ENCODE data around the gene ATF5. TPM values are rescaled to one million over a fixed set of nuclear protein-coding genes. Genes with fewer than 3 reads are reported as not detected.
"Not testable (repeated sequence)": the region's sequence is repeated elsewhere in the genome, so short reads cannot be mapped to it uniquely, and the experiment has no call there.

Gene ATF5
- polyA plus RNA-seq, 3 donors = 5.8 to 22.1 (median 6.0) TPM

DNA sequence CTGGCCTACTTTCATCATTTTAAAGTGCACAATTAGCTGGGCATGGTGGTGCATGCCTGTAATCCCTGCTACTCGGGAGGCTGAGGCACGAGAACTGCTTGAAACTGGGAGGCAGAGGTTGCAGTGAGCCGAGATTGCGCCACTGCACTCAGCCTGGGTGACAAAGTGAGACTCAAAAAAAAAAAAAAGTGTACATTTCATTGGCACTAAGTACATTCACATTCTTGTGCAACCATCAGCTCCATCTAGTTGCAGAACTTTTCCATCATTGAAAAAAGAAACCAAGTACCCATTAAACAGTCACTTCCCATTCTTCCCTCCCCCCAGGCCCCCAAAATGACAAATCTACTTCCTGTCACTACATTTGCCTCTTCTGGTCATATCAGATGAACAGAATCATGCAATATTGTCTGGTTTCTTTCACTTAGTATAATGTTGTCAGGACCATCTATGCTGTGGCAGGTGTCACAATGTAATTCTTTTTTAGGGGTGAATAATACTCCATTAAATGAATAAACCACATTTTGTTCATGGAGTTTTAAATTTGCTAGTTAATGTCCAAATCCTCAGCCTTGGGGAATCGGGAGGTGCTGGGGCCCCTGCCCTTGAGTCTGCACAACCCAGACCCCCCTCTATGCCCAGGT is 39.4 kb downstream of the ATF5 start:
- no peaks in the 10 kb centered on the region for H3K79me2 ChIP-seq (ENCODE audit: insufficient read depth, low read length)
- 0% methylated on average over 4 of the region's 5 CpGs for WGBS (ENCODE audit: insufficient coverage)
- H3K27ac ChIP-seq (ENCODE audit: low read depth in 1 of 2, low read length in 2 of 2) = peak overlapping the region; percentile 77 to 80
- no peak for TF ChIP-seq CTCF (IDR thresholded peaks at IDR 0.05)
- DNase-seq = peak; percentile 73 to 89 (median 88)
- H3K36me3 ChIP-seq (replicated peaks in 1 of 2; ENCODE audit: control insufficient read depth in 1 of 2, insufficient read depth in 2 of 2, low read length in 2 of 2) = peaks cover 16 to 18% of the 10 kb centered on the region in 2 donors
- Mint-ChIP-seq H3K9me3 (peaks cover 0 to 2% (median 0%) of the 10 kb centered on the region in 7 donors), H3K4me3 (peak overlapping the region in 1 of 2 donors; percentile 39), H3K4me1 (peaks cover 58% of the 10 kb centered on the region), H3K36me3 (peaks cover 13 to 14% of the 10 kb centered on the region in 2 donors), H3K27me3 (ENCODE audit: low read depth in 3 of 3) (peaks cover 4 to 12% (median 7%) of the 10 kb centered on the region in 3 donors), H3K27ac (peak overlapping the region; percentile 72 to 96 (median 91))
- H2AFZ ChIP-seq (ENCODE audit: insufficient read depth, low read depth, low read length, poor library complexity, severe bottlenecking) = no peak overlapping the region
- H3K4me1 ChIP-seq (ENCODE audit: control insufficient read depth in 1 of 2, insufficient read depth in 2 of 2, low read length in 2 of 2) = peaks cover 63 to 71% of the 10 kb centered on the region in 2 donors
- no peaks in the 10 kb centered on the region for H3K27me3 ChIP-seq (ENCODE audit: control insufficient read depth in 2 of 2, insufficient read depth in 2 of 2, low read length in 2 of 2)
- H4K20me1 ChIP-seq (ENCODE audit: insufficient read depth, low read length) = peaks cover 18% of the 10 kb centered on the region
- H3K4me2 ChIP-seq (replicated peaks; ENCODE audit: extremely low read depth, low read length, poor library complexity, severe bottlenecking) = peak overlapping the region; percentile 61
- peak overlapping the region in 1 of 3 experiments; percentile 70 for H3K4me3 ChIP-seq (replicated peaks in 1 of 3; ENCODE audit: low read depth in 2 of 3, low read length in 3 of 3)
- H3K9ac ChIP-seq (ENCODE audit: insufficient read depth, low read length, poor library complexity, severe bottlenecking) = peak overlapping the region; percentile 8
- intact Hi-C loops (cut with micrococcal nuclease) = loop anchor here in 1 of 2 donors (2.0 kb wide), 1 partner anchor 24 kb away; no protein-coding TSS in a partner anchor
- H3K9me3 ChIP-seq (replicated peaks in 1 of 2; ENCODE audit: control insufficient read depth in 1 of 2, insufficient read depth in 1 of 2, low read length in 2 of 2) = no peaks in the 10 kb centered on the region

GRCh38 chr19:49969355-49969754 is 40.4 kb downstream of the ATF5 start:
- peak overlapping the region; percentile 77 to 80 for H3K27ac ChIP-seq (ENCODE audit: low read depth in 1 of 2, low read length in 2 of 2)
- intact Hi-C loops (cut with micrococcal nuclease) = loop anchor here in 1 of 2 donors (2.0 kb wide), 1 partner anchor 25 kb away; no protein-coding TSS in a partner anchor

More at GRCh38 chr19:49969355-49969754, 40.4 kb downstream of the ATF5 start:
- H3K36me3 ChIP-seq (replicated peaks in 1 of 2; ENCODE audit: control insufficient read depth in 1 of 2, insufficient read depth in 2 of 2, low read length in 2 of 2) = peaks cover 18 to 23% of the 10 kb centered on the region in 2 donors
- not testable (repeated sequence) for H3K27me3 ChIP-seq (ENCODE audit: control insufficient read depth in 2 of 2, insufficient read depth in 2 of 2, low read length in 2 of 2); H3K79me2 ChIP-seq (ENCODE audit: insufficient read depth, low read length); H2AFZ ChIP-seq (ENCODE audit: insufficient read depth, low read depth, low read length, poor library complexity, severe bottlenecking); H3K9me3 ChIP-seq (replicated peaks in 1 of 2; ENCODE audit: control insufficient read depth in 1 of 2, insufficient read depth in 1 of 2, low read length in 2 of 2); H3K9me3 Mint-ChIP-seq; H3K27me3 Mint-ChIP-seq (ENCODE audit: low read depth in 3 of 3)
- peak; percentile 43 to 71 (median 57) for DNase-seq
- Mint-ChIP-seq H3K27ac (peak overlapping the region; percentile 72 to 96 (median 91)), H3K4me1 (peaks cover 68% of the 10 kb centered on the region), H3K4me3 (peak overlapping the region; percentile 55 to 72), H3K36me3 (peaks cover 18% of the 10 kb centered on the region in 2 donors)
- peaks cover 73 to 80% of the 10 kb centered on the region in 2 donors for H3K4me1 ChIP-seq (ENCODE audit: control insufficient read depth in 1 of 2, insufficient read depth in 2 of 2, low read length in 2 of 2)
- H3K4me3 ChIP-seq (replicated peaks in 1 of 3; ENCODE audit: low read depth in 2 of 3, low read length in 3 of 3) = peak overlapping the region; percentile 23 to 70 (median 33)
- H3K4me2 ChIP-seq (replicated peaks; ENCODE audit: extremely low read depth, low read length, poor library complexity, severe bottlenecking) = peak overlapping the region; percentile 61
- H3K9ac ChIP-seq (ENCODE audit: insufficient read depth, low read length, poor library complexity, severe bottlenecking) = peak overlapping the region; percentile 8
- peaks cover 27% of the 10 kb centered on the region for H4K20me1 ChIP-seq (ENCODE audit: insufficient read depth, low read length)
- no CpG with 5 or more reads among the region's 9 CpGs for WGBS (ENCODE audit: insufficient coverage)

Data from CD14-positive monocyte (primary cell).